GM12891 (cell line): ENCODE measurements around the gene PPP2R5A.

Experiments used
- PAX5 ChIP-seq: IDR thresholded peaks from 2 replicates; pipeline ENCODE4 v1.6.1; 2011; ENCODE audit warnings: low read length, moderate library complexity, mild to moderate bottlenecking; ENCODE audit not compliant: insufficient read depth, severe bottlenecking
- POLR2A ChIP-seq: IDR thresholded peaks from 2 replicates; pipeline ENCODE4 v1.6.1; 2011; ENCODE audit warnings: low read depth, low read length, control low read depth
- POLR2AphosphoS5 ChIP-seq: IDR thresholded peaks from 2 replicates; pipeline ENCODE4 v1.6.1; 2011; ENCODE audit warnings: low read depth, low read length, control low read depth
- SPI1 ChIP-seq: IDR thresholded peaks from 2 replicates; pipeline ENCODE4 v1.6.1; 2011; ENCODE audit warnings: low read depth, low read length, control low read depth
- TAF1 ChIP-seq: IDR thresholded peaks from 2 replicates; pipeline ENCODE4 v1.6.1; 2011; ENCODE audit warnings: low read depth, low read length, control low read depth

DNA sequence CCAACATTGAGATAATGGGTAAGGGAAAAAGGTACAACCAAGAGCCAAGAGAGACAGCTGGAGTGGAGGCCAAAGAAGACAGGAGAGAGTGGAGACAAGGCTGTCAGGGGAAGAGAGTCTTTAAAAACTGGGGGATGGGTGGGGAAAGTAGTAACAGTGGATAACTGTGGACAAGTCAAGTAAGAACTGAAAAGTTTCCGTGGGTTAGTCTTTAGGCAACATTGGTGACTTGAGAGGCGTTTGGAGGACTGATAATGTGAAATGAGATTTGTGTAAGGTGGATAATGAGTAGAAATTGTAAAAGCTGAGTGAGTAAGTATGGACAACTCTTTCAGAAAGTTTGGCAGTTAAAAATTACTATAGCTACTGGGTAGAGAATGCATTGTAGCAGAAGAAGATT lies 10.4 kb downstream of the PPP2R5A start:
- TF ChIP-seq SPI1 (no peak), POLR2A (no peak), PAX5 (no peak), TAF1 (no peak), POLR2AphosphoS5 (no peak)
